ENCODE measurements around the gene TBXT.

Gene TBXT

GRCh38 chr6:166167801-166168615 lies at the start of gene TBXT (continued):
- TF ChIP-seq, protein P1, sequence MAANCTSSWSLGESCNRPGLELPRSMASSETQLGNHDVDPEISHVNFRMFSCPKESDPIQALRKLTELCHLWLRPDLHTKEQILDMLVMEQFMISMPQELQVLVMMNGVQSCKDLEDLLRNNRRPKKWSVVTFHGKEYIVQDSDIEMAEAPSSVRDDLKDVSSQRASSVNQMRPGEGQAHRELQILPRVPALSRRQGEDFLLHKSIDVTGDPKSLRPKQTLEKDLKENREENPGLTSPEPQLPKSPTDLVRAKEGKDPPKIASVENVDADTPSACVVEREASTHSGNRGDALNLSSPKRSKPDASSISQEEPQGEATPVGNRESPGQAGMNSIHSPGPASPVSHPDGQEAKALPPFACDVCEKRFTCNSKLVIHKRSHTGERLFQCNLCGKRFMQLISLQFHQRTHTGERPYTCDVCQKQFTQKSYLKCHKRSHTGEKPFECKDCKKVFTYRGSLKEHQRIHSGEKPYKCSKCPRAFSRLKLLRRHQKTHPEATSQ (tag by site-specific recombination; IDR thresholded peaks at IDR 0.05) = 0 out of 2 replicates have a peak, but pooled peaks have one; percentile 25
- TF ChIP-seq WT1 (tag by site-specific recombination; IDR thresholded peaks at IDR 0.05) (no peak), RBAK (tag by site-specific recombination; IDR thresholded peaks at IDR 0.05) (no peak), ZBTB48 (tag by site-specific recombination; IDR thresholded peaks at IDR 0.05) (peak; percentile 22; the same call in 1 of the 2 replicates), IKZF3 (tag by site-specific recombination; IDR thresholded peaks at IDR 0.05) (peak; percentile 29; the same call in 1 of the 2 replicates), ZNF248 (tag by site-specific recombination; IDR thresholded peaks at IDR 0.05) (no peak), ZNF792 (tag by site-specific recombination; IDR thresholded peaks at IDR 0.05) (no peak), ZBTB17 (tag by site-specific recombination; IDR thresholded peaks at IDR 0.05) (peak; percentile 39; the same call in 1 of the 2 replicates), ZNF707 (tag by site-specific recombination; IDR thresholded peaks at IDR 0.05) (no peak), ZNF335 (tag by site-specific recombination; conservative IDR thresholded peaks at IDR 0.05) (peak; percentile 94), ZNF362 (tag by site-specific recombination; IDR thresholded peaks at IDR 0.05) (no peak), ZNF274 (IDR thresholded peaks at IDR 0.05; ENCODE audit: low read length) (no peak), ZNF274 (tag by site-specific recombination; IDR thresholded peaks at IDR 0.05; ENCODE audit: borderline replicate concordance) (no peak), ZNF610 (tag by site-specific recombination; IDR thresholded peaks at IDR 0.05; ENCODE audit: borderline replicate concordance) (no peak)

DNA sequence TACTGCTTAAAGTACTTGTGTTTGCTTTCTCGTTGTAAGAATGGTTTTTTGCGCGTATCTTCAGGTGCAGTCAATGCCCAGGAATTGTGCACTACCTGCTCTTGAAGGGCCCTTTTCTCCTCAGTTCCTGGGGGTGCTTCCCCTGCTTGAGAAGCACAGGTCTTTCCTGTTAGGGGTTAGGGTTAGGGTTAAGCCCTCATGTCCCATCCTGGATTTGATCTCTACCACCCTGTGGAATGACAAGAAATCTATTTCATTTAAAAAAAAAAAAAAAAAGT lies 39.6 kb upstream of the TBXT start:
- Histone ChIP-seq H3K36me3 (ENCODE audit: control insufficient read depth in 2 of 2, insufficient read depth in 1 of 2, low read length in 2 of 2) (no peaks in the 10 kb centered on the region), H3K9me3 (ENCODE audit: control insufficient read depth, insufficient read depth, low read depth, low read length) (no peaks in the 10 kb centered on the region), H3K4me3 (ENCODE audit: low read depth, low read length) (no peak overlapping the region), H3K4me1 (ENCODE audit: control insufficient read depth, insufficient read depth, low read length) (peaks cover 3% of the 10 kb centered on the region), H3K27ac (ENCODE audit: extremely low read depth, low read depth, low read length) (no peak overlapping the region)
- TF ChIP-seq ZNF112 (tag by site-specific recombination; IDR thresholded peaks at IDR 0.05) (no peak), ZNF211 (tag by site-specific recombination; IDR thresholded peaks at IDR 0.05; ENCODE audit: low read depth) (no peak), ZSCAN23 (tag by site-specific recombination; IDR thresholded peaks at IDR 0.05) (no peak), ZNF530 (tag by site-specific recombination; IDR thresholded peaks at IDR 0.05; ENCODE audit: low read depth) (no peak), ZNF266 (tag by site-specific recombination; IDR thresholded peaks at IDR 0.05; ENCODE audit: low read depth) (no peak), GFI1B (tag by site-specific recombination; IDR thresholded peaks at IDR 0.05) (no peak), GLI4 (tag by site-specific recombination; IDR thresholded peaks at IDR 0.05) (no peak)
- POLR2A ChIA-PET = no interaction called here
- CTCF ChIA-PET = no interaction called here

GRCh38 chr6:166206510-166207283 lies 39.0 kb upstream of the TBXT start:
- no peaks in the 10 kb centered on the region for H3K36me3 ChIP-seq (ENCODE audit: control insufficient read depth in 2 of 2, insufficient read depth in 1 of 2, low read length in 2 of 2)
- peaks cover 3% of the 10 kb centered on the region for H3K4me1 ChIP-seq (ENCODE audit: control insufficient read depth, insufficient read depth, low read length)
- ChIA-PET CTCF (interaction anchor here (0.7 kb wide), 1 partner anchor 9 kb away, joined by 5 read pairs; no protein-coding TSS in a partner anchor), POLR2A (no interaction called here)
- no peaks in the 10 kb centered on the region for H3K9me3 ChIP-seq (ENCODE audit: control insufficient read depth, insufficient read depth, low read depth, low read length)
- no peak overlapping the region for H3K27ac ChIP-seq (ENCODE audit: extremely low read depth, low read depth, low read length)
- no peak overlapping the region for H3K4me3 ChIP-seq (ENCODE audit: low read depth, low read length)
- peak; percentile 32; the same call in 1 of the 2 replicates for TF ChIP-seq EGR2 (tag by site-specific recombination; IDR thresholded peaks at IDR 0.05; ENCODE audit: low read depth)
- TF ChIP-seq ZNF114 (tag by site-specific recombination; IDR thresholded peaks at IDR 0.05) = no peak
- TF ChIP-seq ZNF707 (tag by site-specific recombination; IDR thresholded peaks at IDR 0.05) = no peak
- no peak for TF ChIP-seq ZNF645 (tag by site-specific recombination; IDR thresholded peaks at IDR 0.05)
- no peak for TF ChIP-seq ZNF843 (tag by site-specific recombination; IDR thresholded peaks at IDR 0.05)
- peak; percentile 51 for TF ChIP-seq ZFHX2 (tag by site-specific recombination; conservative IDR thresholded peaks at IDR 0.05)
- TF ChIP-seq ZNF341 (tag by site-specific recombination; IDR thresholded peaks at IDR 0.05; ENCODE audit: low read depth) = no peak
- no peak for TF ChIP-seq MZF1 (tag by site-specific recombination; IDR thresholded peaks at IDR 0.05; ENCODE audit: borderline replicate concordance)
- TF ChIP-seq ZNF362 (tag by site-specific recombination; IDR thresholded peaks at IDR 0.05) = peak; percentile 68; the same call in 1 of the 2 replicates
